CD4-positive, alpha-beta memory T cell (primary cell): Measurements from ENCODE around the gene ERI2. TPM values are rescaled to one million over a fixed set of nuclear protein-coding genes. Genes with fewer than 3 reads are reported as not detected.

Experiments used
- CTCF ChIA-PET: fragments of 350-600 bp; sonication (Branson Sonifier 250); formaldehyde crosslinking; loops from one replicate; lab custom pipeline; 2021; ENCODE audit warnings: inconsistent platforms; ENCODE audit not compliant: partially characterized antibody; lab: Charles Lee
- POLR2A ChIA-PET: fragments of 350-600 bp; sonication (Branson Sonifier 250); formaldehyde crosslinking; loops from one replicate; lab custom pipeline; 2021; ENCODE audit not compliant: partially characterized antibody; lab: Charles Lee
- DNase-seq, 5 donors: peaks; one replicate each; pipeline versions ENCODE4 v3.0.0 to v3.0.0-alpha.2; 2020 to 2022; ENCODE audit warnings: mixed read lengths in 1 of 5
- H3K27ac ChIP-seq: one replicate; pipeline ENCODE4 v1.7.0; 2013; ENCODE audit warnings: low read depth, low read length
- H3K27me3 ChIP-seq: 2 replicates; pipeline ENCODE4 v1.7.0; 2013; ENCODE audit warnings: mild to moderate bottlenecking, low read length, moderate library complexity; ENCODE audit not compliant: insufficient read depth
- H3K36me3 ChIP-seq: 2 replicates; pipeline ENCODE4 v1.7.0; 2013; ENCODE audit warnings: mild to moderate bottlenecking, low read length, moderate library complexity; ENCODE audit not compliant: insufficient read depth
- H3K4me1 ChIP-seq: 2 replicates; pipeline ENCODE4 v1.7.0; 2013; ENCODE audit warnings: mild to moderate bottlenecking, low read length, moderate library complexity; ENCODE audit not compliant: insufficient read depth
- H3K4me3 ChIP-seq, 2 donors: one replicate each; pipeline ENCODE4 v1.7.0; 2013; ENCODE audit warnings: low read length in 2 of 2, mild to moderate bottlenecking in 1 of 2
- H3K9me3 ChIP-seq, 2 donors: one replicate each; pipeline ENCODE4 v1.7.0; 2013; ENCODE audit warnings: low read length in 2 of 2, control low read depth in 1 of 2; ENCODE audit not compliant: control insufficient read depth in 1 of 2
- H3K27ac Mint-ChIP-seq, 7 donors: one replicate each; pipeline ENCODE4 v1.8.0; 2020 to 2021; ENCODE audit warnings: mixed read lengths in 7 of 7, mild to moderate bottlenecking in 6 of 7, inconsistent platforms in 3 of 7, moderate library complexity in 3 of 7
- H3K27me3 Mint-ChIP-seq, 2 donors: one replicate each; pipeline ENCODE4 v1.8.0; 2020 to 2021; ENCODE audit warnings: mixed read lengths in 2 of 2
- H3K36me3 Mint-ChIP-seq, 2 donors: one replicate each; pipeline ENCODE4 v1.8.0; 2020 to 2021; ENCODE audit warnings: mixed read lengths in 2 of 2, inconsistent platforms in 1 of 2, mild to moderate bottlenecking in 1 of 2
- H3K4me1 Mint-ChIP-seq, 4 donors: one replicate each; pipeline ENCODE4 v1.8.0; 2020 to 2021; ENCODE audit warnings: mixed read lengths in 4 of 4, mild to moderate bottlenecking in 1 of 4
- H3K4me3 Mint-ChIP-seq, 8 donors: one replicate each; pipeline ENCODE4 v1.8.0; 2020 to 2021; ENCODE audit warnings: mixed read lengths in 8 of 8, mild to moderate bottlenecking in 7 of 8, moderate library complexity in 6 of 8, inconsistent platforms in 3 of 8
- H3K9me3 Mint-ChIP-seq, 8 donors: one replicate each; pipeline ENCODE4 v1.8.0; 2020 to 2021; ENCODE audit warnings: mixed read lengths in 8 of 8, mild to moderate bottlenecking in 5 of 8, inconsistent platforms in 3 of 8, moderate library complexity in 1 of 8
- intact Hi-C: fragments of 100-400 bp; cut with micrococcal nuclease; formaldehyde crosslinking; loops from one replicate; pipeline ENCODE4 v1.15.1; 2023
- polyA plus RNA-seq, 2 donors: library from polyadenylated mRNA; unstranded; fragments of 300-500 nt; fragmentation: Illumina TruSeq; gene quantifications; one replicate each; pipeline ENCODE4 v1.2.3, GENCODE V29; 2021
- total RNA-seq, 2 experiments: library from RNA; stranded (reverse); gene quantifications; one replicate each; pipeline ENCODE4 v1.2.3, GENCODE V29; 2021

The ERI2 gene
- total and polyA plus RNA-seq, 4 experiments from 2014 or later = 2.8 to 4.0 (median 3.5) TPM

GRCh38 chr16:20849589-20850390, 43.5 kb upstream of the ERI2 start:
- Histone ChIP-seq H3K9me3 (no peaks in the 10 kb centered on the region), H3K27me3 (no peaks in the 10 kb centered on the region), H3K27ac (no peak overlapping the region), H3K36me3 (no peaks in the 10 kb centered on the region), H3K4me3 (no peak overlapping the region), H3K4me1 (peaks cover 11% of the 10 kb centered on the region)
- H3K9me3 Mint-ChIP-seq = no peaks in the 10 kb centered on the region
- DNase-seq = peak; percentile 40 to 58 (median 56)
- ChIA-PET POLR2A (no interaction called here), CTCF (interaction anchor here (0.6 to 8.2 kb wide), 36 partner anchors 9 to 706 kb away, joined by 3 to 113 read pairs (median 4); partner anchors contain the start of genes ERI2, LYRM1 and REXO5)
- intact Hi-C loops = loop anchor here (1.0 to 10.0 kb wide), 8 partner anchors 25 to 1471 kb away; partner anchors contain the start of gene CRYM
- H3K27ac Mint-ChIP-seq = peak overlapping the region in 2 of 7 donors; percentile 35 to 48
- H3K27me3 Mint-ChIP-seq = no peaks in the 10 kb centered on the region
- peaks cover 9 to 17% (median 11%) of the 10 kb centered on the region in 4 donors for H3K4me1 Mint-ChIP-seq
- no peak overlapping the region for H3K4me3 Mint-ChIP-seq
- peaks cover under 1 to 2% of the 10 kb centered on the region in 2 donors for H3K36me3 Mint-ChIP-seq

GRCh38 chr16:20847550-20847949, 41.3 kb upstream of the ERI2 start:
- Mint-ChIP-seq H3K4me3 (no peak overlapping the region), H3K27ac (no peak overlapping the region), H3K27me3 (no peaks in the 10 kb centered on the region), H3K9me3 (no peaks in the 10 kb centered on the region), H3K4me1 (peaks cover 19 to 33% (median 24%) of the 10 kb centered on the region in 4 donors), H3K36me3 (no peaks in the 10 kb centered on the region)
- Histone ChIP-seq H3K4me1 (peaks cover 29% of the 10 kb centered on the region), H3K27me3 (no peaks in the 10 kb centered on the region), H3K27ac (no peak overlapping the region), H3K4me3 (no peak overlapping the region), H3K9me3 (no peaks in the 10 kb centered on the region), H3K36me3 (no peaks in the 10 kb centered on the region)
- intact Hi-C loops = no loop called here
- ChIA-PET POLR2A (no interaction called here), CTCF (interaction anchor here (0.7 to 8.2 kb wide), 7 partner anchors 15 to 341 kb away, joined by 3 to 113 read pairs (median 7); partner anchors contain the start of genes ERI2 and REXO5)
- no peak for DNase-seq

- intact Hi-C loops = no loop called here
Measured at GRCh38 chr16:20846551-20846950, 40.3 kb upstream of the ERI2 start.

GRCh38 chr16:20846030-20846429, 39.8 kb upstream of the ERI2 start:
- POLR2A ChIA-PET = interaction anchor here (1.8 kb wide), 1 partner anchor 28 kb away, joined by 6 read pairs; no protein-coding TSS in a partner anchor
- H3K4me3 ChIP-seq = no peak overlapping the region

More at GRCh38 chr16:20846551-20846950, 40.3 kb upstream of the ERI2 start:
- Mint-ChIP-seq H3K27ac (peak overlapping the region in 2 of 7 donors; percentile 22 to 53), H3K36me3 (no peaks in the 10 kb centered on the region), H3K4me1 (peaks cover 19 to 33% (median 24%) of the 10 kb centered on the region in 4 donors), H3K9me3 (no peaks in the 10 kb centered on the region), H3K4me3 (no peak overlapping the region), H3K27me3 (no peaks in the 10 kb centered on the region)
- ChIA-PET POLR2A (no interaction called here), CTCF (interaction anchor here (1.2 to 2.0 kb wide), 4 partner anchors 14 to 342 kb away, joined by 3 to 7 read pairs (median 4); partner anchors contain the start of genes ERI2 and REXO5)
- Histone ChIP-seq H3K27ac (no peak overlapping the region), H3K27me3 (no peaks in the 10 kb centered on the region), H3K36me3 (no peaks in the 10 kb centered on the region), H3K9me3 (no peaks in the 10 kb centered on the region), H3K4me1 (peaks cover 29% of the 10 kb centered on the region), H3K4me3 (no peak overlapping the region)
- no peak for DNase-seq

GRCh38 chr16:20844588-20844987, 38.3 kb upstream of the ERI2 start:
- Histone ChIP-seq H3K4me1 (peaks cover 25% of the 10 kb centered on the region), H3K9me3 (no peaks in the 10 kb centered on the region), H3K27me3 (no peaks in the 10 kb centered on the region), H3K36me3 (no peaks in the 10 kb centered on the region), H3K4me3 (no peak overlapping the region), H3K27ac (peak overlapping the region; percentile 22)
- no peaks in the 10 kb centered on the region for H3K36me3 Mint-ChIP-seq
- peak in 3 of 5 donors; percentile 9 to 40 (median 17) for DNase-seq
- H3K4me3 Mint-ChIP-seq = peak overlapping the region in 7 of 8 donors; percentile 12 to 80 (median 68)
- CTCF ChIA-PET = interaction anchor here (2.3 kb wide), 1 partner anchor 30 kb away, joined by 15 read pairs; no protein-coding TSS in a partner anchor
- H3K4me1 Mint-ChIP-seq = peaks cover 15 to 27% (median 19%) of the 10 kb centered on the region in 4 donors
- peak overlapping the region; percentile 36 to 89 (median 63) for H3K27ac Mint-ChIP-seq
- intact Hi-C loops = loop anchor here (2.0 kb wide), 1 partner anchor 38 kb away; the partner anchor contains the start of genes ERI2 and REXO5
- POLR2A ChIA-PET = interaction anchor here (1.0 to 1.8 kb wide), 4 partner anchors 30 to 711 kb away, joined by 3 to 6 read pairs (median 4); partner anchors contain the start of genes DCUN1D3 and LYRM1
- H3K27me3 Mint-ChIP-seq = no peaks in the 10 kb centered on the region
- no peaks in the 10 kb centered on the region for H3K9me3 Mint-ChIP-seq

More at GRCh38 chr16:20846030-20846429, 39.8 kb upstream of the ERI2 start:
- Histone ChIP-seq H3K36me3 (no peaks in the 10 kb centered on the region), H3K27me3 (no peaks in the 10 kb centered on the region), H3K4me1 (peaks cover 29% of the 10 kb centered on the region), H3K27ac (no peak overlapping the region), H3K9me3 (no peaks in the 10 kb centered on the region)
- H3K4me3 Mint-ChIP-seq = no peak overlapping the region
- intact Hi-C loops = no loop called here
- DNase-seq = no peak
- CTCF ChIA-PET = interaction anchor here (1.4 to 2.0 kb wide), 3 partner anchors 13 to 39 kb away, joined by 4 to 7 read pairs (median 4); partner anchors contain the start of genes ERI2 and REXO5
- peaks cover 19 to 33% (median 24%) of the 10 kb centered on the region in 4 donors for H3K4me1 Mint-ChIP-seq
- peak overlapping the region in 1 of 7 donors; percentile 32 for H3K27ac Mint-ChIP-seq
- H3K36me3 Mint-ChIP-seq = no peaks in the 10 kb centered on the region
- H3K9me3 Mint-ChIP-seq = no peaks in the 10 kb centered on the region
- no peaks in the 10 kb centered on the region for H3K27me3 Mint-ChIP-seq

- H3K27me3 Mint-ChIP-seq = no peaks in the 10 kb centered on the region
- H3K4me3 Mint-ChIP-seq = peak overlapping the region; percentile 2 to 80 (median 59)
- no peaks in the 10 kb centered on the region for H3K9me3 ChIP-seq
- no peaks in the 10 kb centered on the region for H3K9me3 Mint-ChIP-seq
- H3K27ac Mint-ChIP-seq = peak overlapping the region; percentile 22 to 79 (median 56)
- CTCF ChIA-PET = interaction anchor here (1.0 to 2.3 kb wide), 2 partner anchors 9 to 31 kb away, joined by 3 to 15 read pairs; no protein-coding TSS in a partner anchor
- no peaks in the 10 kb centered on the region for H3K27me3 ChIP-seq
- no peaks in the 10 kb centered on the region for H3K36me3 ChIP-seq
- intact Hi-C loops = loop anchor here (2.0 kb wide), 1 partner anchor 37 kb away; the partner anchor contains the start of genes ERI2 and REXO5
- POLR2A ChIA-PET = interaction anchor here (0.7 to 1.8 kb wide), 2 partner anchors 37 to 56 kb away, joined by 3 to 4 read pairs; partner anchors contain the start of genes DCUN1D3 and LYRM1
- peak in 4 of 5 donors; percentile 20 to 42 (median 26) for DNase-seq
- no peak overlapping the region for H3K4me3 ChIP-seq
- H3K27ac ChIP-seq = no peak overlapping the region
- H3K36me3 Mint-ChIP-seq = no peaks in the 10 kb centered on the region
- H3K4me1 Mint-ChIP-seq = peaks cover 15 to 27% (median 19%) of the 10 kb centered on the region in 4 donors
- peaks cover 25% of the 10 kb centered on the region for H3K4me1 ChIP-seq
Measured at GRCh38 chr16:20844054-20844453, 37.8 kb upstream of the ERI2 start.
